Ovary (tissue), 9 donors: ENCODE measurements around the gene RAET1G. TPM values are rescaled to one million over a fixed set of nuclear protein-coding genes. Genes with fewer than 3 reads are reported as not detected.

Experiments used
- DNase-seq, 5 donors: peaks; one replicate each; pipeline ENCODE4 v3.0.0-alpha.2; 2019 to 2020
- H3K27ac ChIP-seq, 2 donors: fragments of 200-600 bp; one replicate each; pipeline versions ENCODE4 v1.5.1 to v1.8.0; 2019 to 2022
- H3K27me3 ChIP-seq: fragments of 200-600 bp; one replicate; pipeline ENCODE4 v1.8.0; 2022
- H3K36me3 ChIP-seq: fragments of 200-600 bp; sonication (generic); one replicate; pipeline ENCODE4 v1.5.1; 2019
- H3K4me1 ChIP-seq: one replicate; pipeline ENCODE4 v1.8.1; 2013; ENCODE audit warnings: mild to moderate bottlenecking, moderate library complexity; ENCODE audit not compliant: insufficient read depth
- H3K4me3 ChIP-seq: fragments of 200-600 bp; sonication (generic); one replicate; pipeline ENCODE4 v1.5.1; 2017
- H3K9me3 ChIP-seq, 2 donors: fragments of 200-600 bp in 1 of 2; sonication (generic) in 1 of 2; one replicate each; pipeline versions ENCODE4 v1.5.1 to v1.8.1; 2013 to 2019; ENCODE audit warnings: mild to moderate bottlenecking in 1 of 2, moderate library complexity in 1 of 2
- EP300 ChIP-seq: sonication (generic); formaldehyde crosslinking; IDR thresholded peaks from one replicate; pipeline ENCODE4 v1.6.1; 2017; ENCODE audit warnings: antibody characterized with exemption
- POLR2A ChIP-seq: fragments of 450-650 bp; IDR thresholded peaks from one replicate; pipeline ENCODE4 v1.6.1; 2017; ENCODE audit warnings: antibody characterized with exemption, mild to moderate bottlenecking, moderate library complexity
- WGBS, 3 donors: extraction: QIAGEN DNeasy Blood & Tissue Kit in 1 of 3; methylation state at CpG; one replicate each; pipeline versions ENCODE4 v1.1.5 to v1.1.7; 2013 to 2017; 5-methylcytosine and 5-hydroxymethylcytosine counted together
- intact Hi-C, 4 donors: fragments of 100-400 bp; cut with DNase I; formaldehyde crosslinking; loops; one replicate each; pipeline versions ENCODE4 v1.11.0 to v1.15.1; 2022 to 2023
- polyA plus RNA-seq, 2 donors: library from polyadenylated mRNA; stranded (reverse); fragments of 200-250 nt in 1 of 2; fragments of 350-450 nt in 1 of 2; fragmentation: Illumina TruSeq in 1 of 2; extraction: RNeasy Lipid Tissue Mini Kit (QIAGEN cat#74804) in 1 of 2; gene quantifications; one replicate each; pipeline ENCODE4 v1.2.3, GENCODE V29; 2013 to 2014
- total RNA-seq, 7 donors: library from RNA; depleted of rRNA in 2 of 7; stranded (reverse); fragments of >200 nt in 2 of 7; fragmentation: NEBNext Ultra II Directional in 3 of 7; extraction: Animal tissue kit (Norgen Biotek cat#: 25700) in 3 of 7; gene quantifications; one replicate each; pipeline versions ENCODE4 v1.1.0 to v1.2.4, GENCODE V29; 2016 to 2023
- TF ChIP-seq, protein P1 (sequence below), 3 donors: fragments of 450-650 bp in 2 of 3; fragments of 200-600 bp in 1 of 3; IDR thresholded peaks; one replicate each; pipeline versions ENCODE4 v1.5.1 to v1.8.0; 2016 to 2022; ENCODE audit warnings: antibody characterized with exemption in 3 of 3, mild to moderate bottlenecking in 1 of 3
- donor health status: DM: no; HTN: no; CAD: no; lungs with moderate emphysema.
- donor health status: DM: no; HTN: no; CAD: no.
- donor health status: Bipolar disorder and iron deficiency.
- donor health status: DM: yes; HTN: yes; CAD: no.
- donor health status: DM: no; HTN: no; CAD: no.
- donor health status: DM: yes; HTN: yes; CAD: no.

The RAET1G gene
- total and polyA plus RNA-seq, 9 donors = 0.42 to 1.5 (median 0.77) TPM; not detected in 1

- intact Hi-C loops = no loop called here
- Histone ChIP-seq H3K9me3 (no peaks in the 10 kb centered on the region), H3K4me3 (peak within 1 kb of the TSS; percentile 25), H3K36me3 (no peaks in the 10 kb centered on the region), H3K4me1 (peaks cover 1% of the 10 kb centered on the region), H3K27me3 (peaks cover 3% of the 10 kb centered on the region), H3K27ac (no peak within 1 kb of the TSS)
- WGBS, 3 donors = 1 to 2% (median 1%) methylated on average over 62 of the region's 62 CpGs
- TF ChIP-seq EP300 = no peak
- TF ChIP-seq, protein P1, sequence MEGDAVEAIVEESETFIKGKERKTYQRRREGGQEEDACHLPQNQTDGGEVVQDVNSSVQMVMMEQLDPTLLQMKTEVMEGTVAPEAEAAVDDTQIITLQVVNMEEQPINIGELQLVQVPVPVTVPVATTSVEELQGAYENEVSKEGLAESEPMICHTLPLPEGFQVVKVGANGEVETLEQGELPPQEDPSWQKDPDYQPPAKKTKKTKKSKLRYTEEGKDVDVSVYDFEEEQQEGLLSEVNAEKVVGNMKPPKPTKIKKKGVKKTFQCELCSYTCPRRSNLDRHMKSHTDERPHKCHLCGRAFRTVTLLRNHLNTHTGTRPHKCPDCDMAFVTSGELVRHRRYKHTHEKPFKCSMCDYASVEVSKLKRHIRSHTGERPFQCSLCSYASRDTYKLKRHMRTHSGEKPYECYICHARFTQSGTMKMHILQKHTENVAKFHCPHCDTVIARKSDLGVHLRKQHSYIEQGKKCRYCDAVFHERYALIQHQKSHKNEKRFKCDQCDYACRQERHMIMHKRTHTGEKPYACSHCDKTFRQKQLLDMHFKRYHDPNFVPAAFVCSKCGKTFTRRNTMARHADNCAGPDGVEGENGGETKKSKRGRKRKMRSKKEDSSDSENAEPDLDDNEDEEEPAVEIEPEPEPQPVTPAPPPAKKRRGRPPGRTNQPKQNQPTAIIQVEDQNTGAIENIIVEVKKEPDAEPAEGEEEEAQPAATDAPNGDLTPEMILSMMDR (IDR thresholded peaks at IDR 0.05) = no peak
- TF ChIP-seq POLR2A = no peak
- peak in 4 of 5 donors; percentile 44 to 66 (median 56) for DNase-seq
Measured at GRCh38 chr6:149941583-149942460, 18.9 kb upstream of the RAET1G start, which contains the start of gene ULBP2. Gene ULBP2, plus strand, starts transcription at chr6:149942014. Its CDS starts 59 bp downstream, at chr6:149942073.

DNA sequence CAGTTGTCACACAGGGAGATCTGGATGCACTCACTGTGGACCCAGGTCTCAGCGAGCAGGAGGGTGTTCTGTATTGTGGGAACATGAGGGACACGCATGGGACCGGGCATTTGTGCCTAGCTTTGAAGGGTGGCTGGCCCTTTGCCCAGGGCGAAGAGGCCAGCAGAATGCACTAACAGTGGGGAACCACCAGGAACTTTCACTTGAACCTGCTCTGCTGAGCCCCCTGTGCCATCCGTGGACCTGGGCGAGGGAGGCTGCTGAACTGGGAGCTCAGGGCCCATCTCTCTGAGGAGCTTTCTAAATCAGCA lies 17.7 kb upstream of the RAET1G start:
- H3K4me3 ChIP-seq = no peak overlapping the region
- H3K27me3 ChIP-seq = peaks cover 3% of the 10 kb centered on the region
- no peaks in the 10 kb centered on the region for H3K36me3 ChIP-seq
- no peaks in the 10 kb centered on the region for H3K9me3 ChIP-seq
- DNase-seq = no peak
- 30 to 41% (median 40%) methylated on average over 6 of the region's 6 CpGs for WGBS, 3 donors
- peaks cover 1% of the 10 kb centered on the region for H3K4me1 ChIP-seq
- intact Hi-C loops = no loop called here
- TF ChIP-seq, protein P1 (IDR thresholded peaks at IDR 0.05) = no peak
- TF ChIP-seq EP300 (no peak), POLR2A (no peak)
- H3K27ac ChIP-seq = no peak overlapping the region

DNA sequence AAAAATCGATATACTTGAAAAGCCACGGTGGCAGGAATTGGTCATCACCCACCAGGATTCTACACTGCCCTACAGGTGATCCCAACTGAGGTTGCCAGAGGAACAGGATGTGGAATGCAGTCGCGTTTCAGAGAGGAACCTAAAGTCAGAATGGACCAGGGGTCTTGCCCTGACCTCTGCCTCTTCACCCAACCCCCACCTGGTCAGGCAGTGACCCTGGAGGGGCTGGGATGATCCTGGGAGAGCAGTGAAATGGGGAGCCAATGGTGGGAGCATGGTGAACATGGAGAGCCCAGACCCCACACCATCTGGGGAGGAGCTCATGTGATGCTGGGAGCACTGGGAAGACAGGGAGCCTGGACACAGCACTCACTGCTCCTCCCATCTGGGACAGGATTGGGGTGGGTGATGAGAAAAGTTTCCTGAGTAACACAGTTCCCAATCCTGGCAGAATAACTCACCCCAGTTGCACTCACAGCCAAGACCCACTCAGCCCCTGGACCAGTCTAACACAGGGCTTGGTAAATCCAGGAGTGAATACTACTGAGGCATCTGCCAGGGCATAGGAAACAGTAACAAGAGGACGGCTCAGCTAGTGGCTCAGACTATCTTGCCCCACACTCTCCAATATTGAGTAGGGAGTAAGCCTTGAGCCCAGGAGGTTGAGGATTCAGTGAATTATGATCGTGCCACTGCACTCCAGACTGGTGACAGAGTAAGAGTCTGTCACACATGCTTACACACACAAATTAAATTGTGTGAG lies 17.2 kb upstream of the RAET1G start:
- no peak for DNase-seq
- intact Hi-C loops = loop anchor here in 2 of 4 donors (2.0 to 5.0 kb wide), 2 partner anchors 77 kb away; no protein-coding TSS in a partner anchor
- peaks cover 3% of the 10 kb centered on the region for H3K27me3 ChIP-seq
- TF ChIP-seq, protein P1 (IDR thresholded peaks at IDR 0.05) = no peak
- no peak for TF ChIP-seq EP300
- no peak for TF ChIP-seq POLR2A
- no peak overlapping the region for H3K4me3 ChIP-seq
- 15 to 23% (median 17%) methylated on average over 6 of the region's 6 CpGs for WGBS, 3 donors
- no peak overlapping the region for H3K27ac ChIP-seq
- no peaks in the 10 kb centered on the region for H3K9me3 ChIP-seq
- H3K4me1 ChIP-seq = peaks cover 1% of the 10 kb centered on the region
- no peaks in the 10 kb centered on the region for H3K36me3 ChIP-seq

DNA sequence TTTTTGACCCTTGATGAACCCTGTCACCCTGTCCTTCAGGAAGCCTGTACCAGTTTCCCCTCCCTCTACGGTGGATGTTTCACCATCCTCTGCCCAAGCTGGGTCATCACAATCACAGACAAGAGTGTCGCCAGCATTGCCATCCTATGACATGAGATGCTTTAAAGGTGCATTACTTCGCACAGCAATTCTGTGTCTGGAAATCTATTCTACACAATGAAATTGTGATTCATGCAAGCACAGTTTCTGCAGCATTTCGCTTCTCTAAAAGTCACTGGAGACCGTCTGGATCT lies 16.4 kb upstream of the RAET1G start:
- WGBS, 3 donors = 30 to 39% (median 31%) methylated on average over 5 of the region's 5 CpGs
- H3K4me1 ChIP-seq = peaks cover 1% of the 10 kb centered on the region
- H3K4me3 ChIP-seq = no peak overlapping the region
- no peak for DNase-seq
- no peak overlapping the region for H3K27ac ChIP-seq
- peaks cover 3% of the 10 kb centered on the region for H3K27me3 ChIP-seq
- TF ChIP-seq POLR2A (no peak), EP300 (no peak)
- TF ChIP-seq, protein P1 (IDR thresholded peaks at IDR 0.05) = no peak
- intact Hi-C loops = loop anchor here in 2 of 4 donors (2.0 to 5.0 kb wide), 2 partner anchors 77 to 78 kb away; no protein-coding TSS in a partner anchor
- no peaks in the 10 kb centered on the region for H3K36me3 ChIP-seq
- H3K9me3 ChIP-seq = no peaks in the 10 kb centered on the region
